A549 (cell line): ENCODE results near the gene STARD13.

ENCODE experiments used
- EP300 ChIP-seq, 2 experiments: fragments of >200 bp; sonication (Bioruptor Twin); formaldehyde crosslinking; IDR thresholded peaks; 2 replicates in 1 of 2; 3 replicates in 1 of 2; pipeline ENCODE4 v1.6.1; 2016 to 2017
- POLR2A ChIP-seq: IDR thresholded peaks from 2 replicates; pipeline ENCODE4 v1.6.1; 2012; ENCODE audit warnings: mild to moderate bottlenecking, low read length
- TF ChIP-seq, protein P1 (sequence below): fragments of >200 bp; sonication (Bioruptor Twin); formaldehyde crosslinking; IDR thresholded peaks from 3 replicates; pipeline ENCODE4 v1.5.1; 2016
- TF ChIP-seq, protein P2 (sequence below): fragments of 250-450 bp; sonication (Bioruptor Pico); IDR thresholded peaks from 2 replicates; pipeline ENCODE4 v1.5.0; 2021; ENCODE audit warnings: mild to moderate bottlenecking, moderate library complexity, borderline replicate concordance

DNA sequence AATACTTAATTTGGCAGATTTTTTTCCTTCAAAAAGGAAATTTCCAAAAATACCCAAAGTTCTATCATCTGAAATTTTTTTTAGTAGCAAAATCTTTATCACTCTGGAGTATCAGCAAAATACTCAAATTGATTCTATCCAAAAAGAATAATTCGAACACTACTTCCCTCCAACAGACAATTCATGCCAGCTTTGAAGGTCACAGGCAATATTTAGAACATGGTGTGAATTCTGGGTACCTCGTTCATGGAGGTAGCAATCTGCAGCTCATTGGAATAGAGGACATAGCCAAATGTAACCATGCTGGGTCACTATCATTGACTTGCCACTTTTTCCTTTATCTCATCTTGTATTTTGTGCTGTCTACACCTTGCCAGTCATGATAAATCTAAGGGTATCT lies 119.8 kb downstream of the STARD13 start:
- TF ChIP-seq, protein P1, sequence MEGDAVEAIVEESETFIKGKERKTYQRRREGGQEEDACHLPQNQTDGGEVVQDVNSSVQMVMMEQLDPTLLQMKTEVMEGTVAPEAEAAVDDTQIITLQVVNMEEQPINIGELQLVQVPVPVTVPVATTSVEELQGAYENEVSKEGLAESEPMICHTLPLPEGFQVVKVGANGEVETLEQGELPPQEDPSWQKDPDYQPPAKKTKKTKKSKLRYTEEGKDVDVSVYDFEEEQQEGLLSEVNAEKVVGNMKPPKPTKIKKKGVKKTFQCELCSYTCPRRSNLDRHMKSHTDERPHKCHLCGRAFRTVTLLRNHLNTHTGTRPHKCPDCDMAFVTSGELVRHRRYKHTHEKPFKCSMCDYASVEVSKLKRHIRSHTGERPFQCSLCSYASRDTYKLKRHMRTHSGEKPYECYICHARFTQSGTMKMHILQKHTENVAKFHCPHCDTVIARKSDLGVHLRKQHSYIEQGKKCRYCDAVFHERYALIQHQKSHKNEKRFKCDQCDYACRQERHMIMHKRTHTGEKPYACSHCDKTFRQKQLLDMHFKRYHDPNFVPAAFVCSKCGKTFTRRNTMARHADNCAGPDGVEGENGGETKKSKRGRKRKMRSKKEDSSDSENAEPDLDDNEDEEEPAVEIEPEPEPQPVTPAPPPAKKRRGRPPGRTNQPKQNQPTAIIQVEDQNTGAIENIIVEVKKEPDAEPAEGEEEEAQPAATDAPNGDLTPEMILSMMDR, result no peak
- TF ChIP-seq, protein P2, sequence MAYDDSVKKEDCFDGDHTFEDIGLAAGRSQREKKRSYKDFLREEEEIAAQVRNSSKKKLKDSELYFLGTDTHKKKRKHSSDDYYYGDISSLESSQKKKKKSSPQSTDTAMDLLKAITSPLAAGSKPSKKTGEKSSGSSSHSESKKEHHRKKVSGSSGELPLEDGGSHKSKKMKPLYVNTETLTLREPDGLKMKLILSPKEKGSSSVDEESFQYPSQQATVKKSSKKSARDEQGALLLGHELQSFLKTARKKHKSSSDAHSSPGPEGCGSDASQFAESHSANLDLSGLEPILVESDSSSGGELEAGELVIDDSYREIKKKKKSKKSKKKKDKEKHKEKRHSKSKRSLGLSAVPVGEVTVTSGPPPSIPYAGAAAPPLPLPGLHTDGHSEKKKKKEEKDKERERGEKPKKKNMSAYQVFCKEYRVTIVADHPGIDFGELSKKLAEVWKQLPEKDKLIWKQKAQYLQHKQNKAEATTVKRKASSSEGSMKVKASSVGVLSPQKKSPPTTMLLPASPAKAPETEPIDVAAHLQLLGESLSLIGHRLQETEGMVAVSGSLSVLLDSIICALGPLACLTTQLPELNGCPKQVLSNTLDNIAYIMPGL, result no peak
- TF ChIP-seq POLR2A (no peak), EP300 (IDR thresholded peaks at IDR 0.05) (no peak)
